OCI-LY3 (cell line): ENCODE data around the gene SLC39A12.

Experiments used
- H2AFZ ChIP-seq: fragments of 200-600, 300-600 bp; shearing (Covaris generic); 2 replicates; pipeline ENCODE4 v1.6.0; 2014; ENCODE audit warnings: antibody characterized with exemption, low read depth, low read length
- H3K27ac ChIP-seq: fragments of 200-600, 300-600 bp; sonication (generic); 2 replicates; pipeline ENCODE4 v1.5.1; 2014; ENCODE audit warnings: mild to moderate bottlenecking, low read length, moderate library complexity, mixed read lengths
- H3K27me3 ChIP-seq: fragments of 200-600, 300-600 bp; sonication (generic); 2 replicates; pipeline ENCODE4 v1.6.1; 2014; ENCODE audit warnings: low read depth, low read length, mixed read lengths
- H3K36me3 ChIP-seq: fragments of 200-600, 300-600 bp; sonication (generic); replicated peaks from 2 replicates; pipeline ENCODE3; 2014; ENCODE audit warnings: low read depth, low read length, mixed read lengths
- H3K4me1 ChIP-seq: fragments of 300-600, 200-600 bp; sonication (generic); 2 replicates; pipeline ENCODE4 v1.6.1; 2014; ENCODE audit warnings: low read length, mixed read lengths
- H3K4me2 ChIP-seq: fragments of 200-600, 300-600 bp; sonication (generic); 2 replicates; pipeline ENCODE4 v1.6.1; 2014; ENCODE audit warnings: low read length, mixed read lengths
- H3K4me3 ChIP-seq: fragments of 300-600, 200-600 bp; sonication (generic); 2 replicates; pipeline ENCODE4 v1.5.1; 2014; ENCODE audit warnings: antibody characterized with exemption, mild to moderate bottlenecking, low read length, moderate library complexity
- H3K79me2 ChIP-seq: fragments of 300-600, 200-600 bp; shearing (Covaris generic); 2 replicates; pipeline ENCODE4 v1.6.1; 2014; ENCODE audit warnings: mild to moderate bottlenecking, low read length, mixed read lengths
- H3K9ac ChIP-seq: fragments of 300-600, 200-600 bp; shearing (Covaris generic); 2 replicates; pipeline ENCODE4 v1.6.0; 2014; ENCODE audit warnings: mild to moderate bottlenecking, low read length, moderate library complexity
- H3K9me3 ChIP-seq: fragments of 200-600, 300-600 bp; shearing (Covaris generic); 2 replicates; pipeline ENCODE4 v1.6.1; 2014; ENCODE audit warnings: low read length, mixed read lengths; ENCODE audit not compliant: insufficient read depth
- H4K20me1 ChIP-seq: fragments of 200-600, 300-600 bp; sonication (generic); 2 replicates; pipeline ENCODE4 v1.6.1; 2016; ENCODE audit warnings: low read length, mixed read lengths; ENCODE audit not compliant: insufficient read depth
- EZH2phosphoT487 ChIP-seq: fragments of 200-600 bp; shearing (Covaris generic); IDR thresholded peaks from 2 replicates; pipeline ENCODE4 v1.6.1; 2018; ENCODE audit warnings: antibody characterized with exemption, mixed run types, low read depth
- TF ChIP-seq, protein P1 (sequence below): fragments of 200-600, 300-600 bp; sonication (generic); IDR thresholded peaks from 2 replicates; pipeline ENCODE4 v1.5.1; 2014; ENCODE audit warnings: antibody characterized with exemption, low read length, low read depth

SLC39A12 gene

DNA sequence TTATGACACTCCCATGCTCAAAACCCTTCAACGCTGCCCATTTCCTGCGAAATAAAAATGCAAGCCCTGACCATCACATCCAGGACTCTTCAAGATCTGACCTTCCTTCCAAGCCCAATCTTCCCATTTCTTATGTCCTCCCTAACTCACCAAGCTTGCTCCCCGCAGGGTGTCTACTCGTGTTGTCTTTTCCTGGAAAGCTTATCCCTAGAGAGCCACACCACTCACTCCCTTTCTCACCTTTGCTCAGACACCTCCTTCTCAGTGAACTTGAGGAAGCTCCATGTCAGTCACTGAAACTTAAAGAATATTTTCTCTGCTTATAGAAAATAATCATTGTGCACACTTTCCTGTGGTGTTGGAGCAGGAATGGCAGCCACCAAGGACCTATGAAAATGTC lies 134.1 kb downstream of the SLC39A12 start:
- Histone ChIP-seq H2AFZ (no peak overlapping the region), H3K27me3 (no peaks in the 10 kb centered on the region; the same call in 1 of the 2 replicates), H4K20me1 (no peaks in the 10 kb centered on the region), H3K4me1 (no peaks in the 10 kb centered on the region), H3K9ac (no peak overlapping the region), H3K27ac (no peak overlapping the region), H3K36me3 (no peaks in the 10 kb centered on the region), H3K4me3 (no peak overlapping the region), H3K79me2 (no peaks in the 10 kb centered on the region), H3K9me3 (no peaks in the 10 kb centered on the region), H3K4me2 (no peak overlapping the region)
- TF ChIP-seq, protein P1, sequence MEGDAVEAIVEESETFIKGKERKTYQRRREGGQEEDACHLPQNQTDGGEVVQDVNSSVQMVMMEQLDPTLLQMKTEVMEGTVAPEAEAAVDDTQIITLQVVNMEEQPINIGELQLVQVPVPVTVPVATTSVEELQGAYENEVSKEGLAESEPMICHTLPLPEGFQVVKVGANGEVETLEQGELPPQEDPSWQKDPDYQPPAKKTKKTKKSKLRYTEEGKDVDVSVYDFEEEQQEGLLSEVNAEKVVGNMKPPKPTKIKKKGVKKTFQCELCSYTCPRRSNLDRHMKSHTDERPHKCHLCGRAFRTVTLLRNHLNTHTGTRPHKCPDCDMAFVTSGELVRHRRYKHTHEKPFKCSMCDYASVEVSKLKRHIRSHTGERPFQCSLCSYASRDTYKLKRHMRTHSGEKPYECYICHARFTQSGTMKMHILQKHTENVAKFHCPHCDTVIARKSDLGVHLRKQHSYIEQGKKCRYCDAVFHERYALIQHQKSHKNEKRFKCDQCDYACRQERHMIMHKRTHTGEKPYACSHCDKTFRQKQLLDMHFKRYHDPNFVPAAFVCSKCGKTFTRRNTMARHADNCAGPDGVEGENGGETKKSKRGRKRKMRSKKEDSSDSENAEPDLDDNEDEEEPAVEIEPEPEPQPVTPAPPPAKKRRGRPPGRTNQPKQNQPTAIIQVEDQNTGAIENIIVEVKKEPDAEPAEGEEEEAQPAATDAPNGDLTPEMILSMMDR = no peak
- TF ChIP-seq EZH2phosphoT487 = no peak

DNA sequence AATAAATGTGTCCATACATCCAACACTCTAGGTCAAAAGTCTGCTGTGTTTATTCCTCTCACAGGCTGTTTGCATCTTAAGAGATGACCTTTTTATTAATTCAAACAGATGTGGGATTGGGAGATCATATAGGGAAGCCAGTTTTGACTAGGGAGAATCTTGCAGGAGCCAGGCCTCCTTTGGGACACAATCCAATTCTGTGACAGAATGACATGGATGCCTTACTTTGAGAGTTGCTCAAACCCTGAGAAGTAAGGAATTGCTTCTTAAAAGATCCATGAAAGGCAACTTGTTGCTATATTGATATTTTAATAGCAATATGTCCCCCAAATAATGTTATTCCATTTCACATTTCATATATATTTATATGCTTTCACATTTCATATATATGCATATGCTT lies 135.0 kb downstream of the SLC39A12 start:
- no peak overlapping the region for H3K27ac ChIP-seq
- H3K4me2 ChIP-seq = no peak overlapping the region
- no peaks in the 10 kb centered on the region for H3K79me2 ChIP-seq
- no peak for TF ChIP-seq EZH2phosphoT487
- TF ChIP-seq, protein P1 = no peak
- H3K4me1 ChIP-seq = no peaks in the 10 kb centered on the region
- no peaks in the 10 kb centered on the region for H3K36me3 ChIP-seq
- no peaks in the 10 kb centered on the region for H4K20me1 ChIP-seq
- H2AFZ ChIP-seq = no peak overlapping the region
- H3K27me3 ChIP-seq = no peaks in the 10 kb centered on the region; the same call in 1 of the 2 replicates
- no peak overlapping the region for H3K9ac ChIP-seq
- H3K9me3 ChIP-seq = no peaks in the 10 kb centered on the region
- H3K4me3 ChIP-seq = no peak overlapping the region

DNA sequence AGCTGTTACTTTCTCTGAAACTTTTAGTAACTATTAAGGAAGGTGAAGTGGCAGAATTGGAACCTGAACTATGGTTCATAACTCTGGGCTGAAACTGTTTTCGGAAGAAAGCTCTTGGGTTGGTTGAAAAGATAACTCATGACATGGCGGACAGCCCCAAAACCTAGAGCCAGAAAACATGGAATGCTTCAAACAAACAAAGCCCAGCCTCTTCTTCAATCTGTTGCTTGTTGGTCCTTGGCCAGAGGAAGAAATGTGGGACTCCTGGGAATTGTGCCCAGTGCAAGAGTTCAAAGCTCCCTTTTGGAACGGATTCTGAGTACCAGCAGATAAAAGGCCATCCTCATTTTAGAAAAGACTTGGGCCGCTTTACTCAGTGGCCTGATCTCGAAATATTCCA lies 135.6 kb downstream of the SLC39A12 start:
- TF ChIP-seq, protein P1 = no peak
- no peak for TF ChIP-seq EZH2phosphoT487
- Histone ChIP-seq H3K4me1 (no peaks in the 10 kb centered on the region), H4K20me1 (no peaks in the 10 kb centered on the region), H3K27me3 (no peaks in the 10 kb centered on the region; the same call in 1 of the 2 replicates), H3K9me3 (no peaks in the 10 kb centered on the region), H2AFZ (no peak overlapping the region), H3K36me3 (no peaks in the 10 kb centered on the region), H3K79me2 (no peaks in the 10 kb centered on the region), H3K4me2 (no peak overlapping the region), H3K4me3 (no peak overlapping the region), H3K27ac (no peak overlapping the region), H3K9ac (no peak overlapping the region)
